Thymus (tissue), 11 donors: ENCODE measurements around the gene SUN5. TPM values are rescaled to one million over a fixed set of nuclear protein-coding genes. Genes with fewer than 3 reads are reported as not detected.
A peak's percentile ranks its signal among the peaks of the same experiment; 100 is the strongest.
"Not testable (repeated sequence)": the region's sequence is repeated elsewhere in the genome, so short reads cannot be mapped to it uniquely, and the experiment has no call there.

ENCODE experiments used
- DNase-seq, 9 donors: peaks; one replicate each; pipeline ENCODE4 v3.0.0-alpha.2; 2013; ENCODE audit warnings: low spot score in 9 of 9, low read depth in 6 of 9, missing footprints in 1 of 9
- H3K27ac ChIP-seq, 2 donors: one replicate each; pipeline ENCODE4 v1.5.1; 2013; ENCODE audit warnings: control low read depth in 1 of 2, low read depth in 1 of 2, low read length in 1 of 2, mild to moderate bottlenecking in 1 of 2, moderate library complexity in 1 of 2
- H3K27me3 ChIP-seq, 2 donors: one replicate each; pipeline ENCODE4 v1.5.1; 2013; ENCODE audit warnings: low read length in 1 of 2; ENCODE audit not compliant: control insufficient read depth in 2 of 2, insufficient read depth in 1 of 2
- H3K36me3 ChIP-seq, 2 donors: one replicate each; pipeline ENCODE4 v1.5.1; 2013; ENCODE audit warnings: low read length in 1 of 2, mild to moderate bottlenecking in 1 of 2, moderate library complexity in 1 of 2; ENCODE audit not compliant: control insufficient read depth in 2 of 2, insufficient read depth in 2 of 2
- H3K4me1 ChIP-seq, 2 donors: one replicate each; pipeline ENCODE4 v1.5.1; 2013; ENCODE audit warnings: low read length in 2 of 2; ENCODE audit not compliant: control insufficient read depth in 2 of 2, insufficient read depth in 2 of 2
- H3K4me3 ChIP-seq, 2 donors: one replicate each; pipeline ENCODE4 v1.5.1; 2013; ENCODE audit warnings: low read length in 2 of 2, control low read depth in 1 of 2, mild to moderate bottlenecking in 1 of 2
- H3K9me3 ChIP-seq, 2 donors: one replicate each; pipeline ENCODE4 v1.5.1; 2013; ENCODE audit warnings: low read length in 1 of 2, mild to moderate bottlenecking in 1 of 2; ENCODE audit not compliant: control insufficient read depth in 2 of 2, insufficient read depth in 1 of 2
- WGBS: extraction: QIAGEN DNeasy Blood & Tissue Kit; methylation state at CpG from one replicate; pipeline ENCODE4 v1.1.7; 2013; 5-methylcytosine and 5-hydroxymethylcytosine counted together
- polyA plus RNA-seq: library from polyadenylated mRNA; stranded (reverse); fragments of 200-250 nt; gene quantifications from one replicate; pipeline ENCODE4 v1.2.3, GENCODE V29; 2013
- total RNA-seq: library from RNA; stranded (reverse); fragments of 120-200 nt; gene quantifications from one replicate; pipeline ENCODE4 v1.2.4, GENCODE V29; 2013
- donor health status: healthy.

The SUN5 gene
- total and polyA plus RNA-seq, 2 donors: not detected

DNA sequence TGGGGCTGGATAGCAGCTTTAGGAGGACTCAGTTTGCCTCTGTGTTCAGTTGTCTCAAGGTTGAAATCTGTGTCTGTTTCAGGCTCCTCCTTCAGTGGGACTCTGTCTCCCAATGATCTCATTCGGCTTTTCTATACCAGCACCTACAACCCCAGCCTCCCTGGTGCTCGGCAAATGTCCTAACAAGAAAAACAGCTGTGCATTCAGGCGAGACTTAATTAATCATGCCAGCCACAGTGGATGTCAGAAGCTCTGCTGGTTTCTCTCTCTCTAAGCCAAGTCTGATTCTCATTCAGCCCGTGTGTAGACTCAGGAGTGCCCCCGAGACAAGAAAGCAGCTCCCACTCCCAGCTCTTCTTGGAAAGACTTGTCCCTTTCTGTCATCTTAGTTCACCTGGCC lies 46.8 kb downstream of the SUN5 start:
- Histone ChIP-seq H3K27ac (no peak overlapping the region), H3K27me3 (no peaks in the 10 kb centered on the region), H3K4me3 (no peak overlapping the region), H3K36me3 (no peaks in the 10 kb centered on the region), H3K4me1 (peaks cover 0 to 8% of the 10 kb centered on the region in 2 donors), H3K9me3 (peaks cover 0 to 14% of the 10 kb centered on the region in 2 donors)
- 94% methylated on average over 5 of the region's 5 CpGs for WGBS
- no peak for DNase-seq

DNA sequence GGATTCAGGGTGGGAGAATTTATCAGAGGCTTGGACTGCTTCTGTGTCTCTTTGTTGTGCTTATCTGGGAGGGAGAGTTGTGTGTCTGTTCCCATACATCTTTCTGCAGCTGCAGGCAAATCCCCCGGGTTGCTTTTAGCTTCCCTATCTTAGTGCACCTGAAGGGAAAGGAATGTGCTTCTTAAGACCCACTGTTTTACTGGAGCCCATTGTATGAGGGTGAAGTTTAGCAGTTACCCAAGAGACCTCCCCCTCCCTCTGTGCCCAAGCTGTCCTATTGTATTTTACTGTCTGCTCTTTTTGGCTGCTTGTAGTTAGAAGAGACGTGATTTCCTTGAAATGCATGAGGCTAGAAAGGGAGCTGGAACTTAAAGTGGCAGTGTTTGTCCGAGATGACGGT lies 53.7 kb downstream of the SUN5 start:
- H3K27me3 ChIP-seq, H3K27ac ChIP-seq, H3K9me3 ChIP-seq, H3K4me3 ChIP-seq, H3K36me3 ChIP-seq, DNase-seq: not testable (repeated sequence)
- 60% methylated on average over 4 of the region's 4 CpGs for WGBS
- peaks cover 5 to 13% of the 10 kb centered on the region in 2 donors for H3K4me1 ChIP-seq

DNA sequence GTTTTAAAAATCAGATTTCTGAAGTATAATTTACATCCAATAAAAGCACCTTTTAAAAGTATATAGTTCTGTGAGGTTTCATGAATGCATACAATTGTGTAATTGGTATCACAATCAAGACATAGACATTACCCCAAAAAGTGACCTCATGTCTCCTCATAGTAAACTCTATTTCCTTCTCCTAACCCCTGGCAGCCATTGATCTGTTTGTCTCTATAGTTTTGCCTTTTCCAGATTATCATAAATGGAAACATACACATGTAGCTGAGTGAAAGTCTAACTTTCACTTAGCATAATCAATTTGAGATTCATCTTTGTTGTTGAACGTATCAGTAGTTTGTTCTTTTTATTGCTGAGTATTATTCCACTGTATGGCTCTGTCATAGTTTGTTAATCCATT lies 57.6 kb downstream of the SUN5 start:
- H3K36me3 ChIP-seq: no peaks in the 10 kb centered on the region
- H3K27ac ChIP-seq: no peak overlapping the region
- H3K27me3 ChIP-seq: no peaks in the 10 kb centered on the region
- DNase-seq: no peak
- 95% methylated on average over 1 of the region's 1 CpG for WGBS
- peaks cover 5 to 14% of the 10 kb centered on the region in 2 donors for H3K4me1 ChIP-seq
- no peak overlapping the region for H3K4me3 ChIP-seq
- H3K9me3 ChIP-seq: no peaks in the 10 kb centered on the region

DNA sequence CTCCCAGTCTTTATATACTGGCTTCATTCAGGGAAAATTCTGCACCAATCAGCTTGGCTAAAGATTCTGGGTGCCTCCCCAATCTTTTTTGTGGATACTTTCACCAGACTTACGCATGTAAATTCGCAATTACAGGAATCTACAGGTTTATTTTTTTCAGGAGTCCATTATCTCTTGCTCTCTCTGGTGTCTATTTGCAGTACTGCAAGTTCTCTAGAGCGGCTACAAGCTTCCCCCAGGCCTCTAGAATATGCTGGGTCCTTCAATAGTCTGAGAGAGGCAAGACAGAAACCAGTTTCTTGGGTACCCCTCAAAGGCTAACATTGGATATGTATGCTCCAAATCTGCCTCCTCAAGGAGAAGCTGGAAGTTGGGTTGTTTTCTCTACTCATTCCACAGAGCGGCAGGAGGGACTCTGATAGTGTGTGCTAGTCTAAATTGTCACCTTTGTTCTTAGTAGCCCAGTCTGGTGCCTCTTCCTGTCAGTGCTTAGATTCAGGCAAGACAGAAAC lies 58.5 kb downstream of the SUN5 start:
- H3K4me3 ChIP-seq: no peak overlapping the region
- 74% methylated on average over 4 of the region's 4 CpGs for WGBS
- peak in 8 of 9 donors; percentile 48 to 88 (median 63) for DNase-seq

DNA sequence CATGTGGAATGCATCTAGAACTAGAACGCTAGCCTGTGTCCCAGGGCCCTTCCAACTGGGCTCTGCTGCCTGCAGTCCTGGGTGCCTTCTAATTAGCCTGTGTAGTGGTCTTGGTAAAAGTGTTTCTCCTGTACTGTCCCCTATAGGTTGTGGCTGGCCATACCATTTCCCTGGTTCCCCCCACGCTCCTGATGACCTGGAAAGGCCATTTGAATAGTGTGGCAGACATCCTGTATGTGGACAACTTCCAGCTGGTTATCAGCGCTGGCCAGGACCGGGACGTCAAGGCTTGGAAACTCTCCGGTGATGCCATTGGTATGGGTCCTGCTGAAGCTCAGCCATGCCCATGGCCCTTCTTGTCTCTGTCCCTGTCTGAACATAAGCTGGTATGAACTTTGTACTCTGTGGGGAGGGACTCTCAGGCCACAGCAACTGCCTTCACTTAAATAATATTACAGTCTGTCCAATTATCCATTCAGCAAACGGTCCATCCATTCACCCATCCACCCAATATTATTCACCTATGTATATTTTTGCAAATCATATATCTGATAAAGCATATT lies 60.7 kb downstream of the SUN5 start:
- Histone ChIP-seq H3K9me3 (no peaks in the 10 kb centered on the region), H3K4me1 (peaks cover 5 to 9% of the 10 kb centered on the region in 2 donors), H3K27ac (no peak overlapping the region), H3K4me3 (no peak overlapping the region), H3K27me3 (no peaks in the 10 kb centered on the region), H3K36me3 (no peaks in the 10 kb centered on the region)
- DNase-seq: no peak
- WGBS: 97% methylated on average over 7 of the region's 7 CpGs

More for the DNA sequence above, 58.5 kb downstream of the SUN5 start:
- Histone ChIP-seq H3K27ac (peak overlapping the region; percentile 53 to 83), H3K36me3 (no peaks in the 10 kb centered on the region), H3K27me3 (no peaks in the 10 kb centered on the region), H3K4me1 (peaks cover 5 to 13% of the 10 kb centered on the region in 2 donors), H3K9me3 (no peaks in the 10 kb centered on the region)

GRCh38 chr20:32941155-32941885 lies 62.9 kb downstream of the SUN5 start:
- peaks cover 5 to 9% of the 10 kb centered on the region in 2 donors for H3K4me1 ChIP-seq
- H3K27ac ChIP-seq: no peak overlapping the region
- no peaks in the 10 kb centered on the region for H3K36me3 ChIP-seq
- 90% methylated on average over 4 of the region's 4 CpGs for WGBS
- no peak overlapping the region for H3K4me3 ChIP-seq
- no peaks in the 10 kb centered on the region for H3K9me3 ChIP-seq
- no peak for DNase-seq
- H3K27me3 ChIP-seq: no peaks in the 10 kb centered on the region

GRCh38 chr20:32934580-32934979 lies 69.7 kb downstream of the SUN5 start:
- H3K4me3 ChIP-seq: no peak overlapping the region
- no peak overlapping the region for H3K27ac ChIP-seq
- WGBS: 79% methylated on average over 4 of the region's 4 CpGs
- DNase-seq: no peak
- no peaks in the 10 kb centered on the region for H3K4me1 ChIP-seq
- no peaks in the 10 kb centered on the region for H3K9me3 ChIP-seq
- no peaks in the 10 kb centered on the region for H3K27me3 ChIP-seq
- H3K36me3 ChIP-seq: no peaks in the 10 kb centered on the region

Other genes with a start within 250 kb of the SUN5 start
- gene DNMT3B, start 242.0 kb downstream of the SUN5 start, total RNA-seq: 2.7 TPM
- gene DNMT3B, start 242.0 kb downstream of the SUN5 start, polyA plus RNA-seq: 1.3 TPM
- 94.9 TPM for gene MAPRE1, start 184.5 kb downstream of the SUN5 start, total RNA-seq
- gene MAPRE1, start 184.5 kb downstream of the SUN5 start, polyA plus RNA-seq: 55.6 TPM
- 0.33 TPM for gene EFCAB8, start 145.5 kb downstream of the SUN5 start, total RNA-seq
- gene EFCAB8, start 145.5 kb downstream of the SUN5 start, polyA plus RNA-seq: 0.46 TPM
- 0.05 TPM for gene BPIFB2, start 3.3 kb upstream of the SUN5 start, total RNA-seq
- 0.73 TPM for gene BPIFB2, start 3.3 kb upstream of the SUN5 start, polyA plus RNA-seq
- not detected for gene BPIFB6, start 27.2 kb upstream of the SUN5 start, total RNA-seq
- gene BPIFB6, start 27.2 kb upstream of the SUN5 start, polyA plus RNA-seq: 0.05 TPM
- 0.05 TPM for gene BPIFB3, start 49.5 kb upstream of the SUN5 start, total RNA-seq
- gene BPIFB3, start 49.5 kb upstream of the SUN5 start, polyA plus RNA-seq: 0.48 TPM
- 0.05 TPM for gene BPIFB4, start 75.2 kb upstream of the SUN5 start, total RNA-seq
- 0.64 TPM for gene BPIFB4, start 75.2 kb upstream of the SUN5 start, polyA plus RNA-seq
- not detected for gene BPIFA2, start 163.7 kb upstream of the SUN5 start, total RNA-seq
- gene BPIFA2, start 163.7 kb upstream of the SUN5 start, polyA plus RNA-seq: 0.07 TPM
- not detected for gene BPIFA3, start 212.9 kb upstream of the SUN5 start, total RNA-seq
- 0.02 TPM for gene BPIFA3, start 212.9 kb upstream of the SUN5 start, polyA plus RNA-seq
- gene BPIFA1, start 231.6 kb upstream of the SUN5 start, total RNA-seq: 1.2 TPM
- gene BPIFA1, start 231.6 kb upstream of the SUN5 start, polyA plus RNA-seq: 6.0 TPM